HG03108 (cell line): ENCODE measurements around the gene CYSRT1.
A peak's percentile ranks its signal among the peaks of the same experiment; 100 is the strongest.

Experiments
- ATAC-seq: cut with Tn5 transposase; IDR thresholded peaks from one replicate; pipeline ENCODE4 v1.9.1; 2021; ENCODE audit warnings: moderate library complexity; ENCODE audit not compliant: unreplicated experiment

The CYSRT1 gene

GRCh38 chr9:137189297-137190295, 35.4 kb upstream of the CYSRT1 start:
- ATAC-seq, result no peak

GRCh38 chr9:137190315-137190856, 34.6 kb upstream of the CYSRT1 start:
- no peak for ATAC-seq

GRCh38 chr9:137191245-137191644, 33.7 kb upstream of the CYSRT1 start:
- ATAC-seq, result no peak

- no peak for ATAC-seq
These were observed 33.1 kb upstream of the CYSRT1 start for GRCh38 chr9:137191691-137192447.

GRCh38 chr9:137192448-137192780, 32.6 kb upstream of the CYSRT1 start:
- no peak for ATAC-seq

GRCh38 chr9:137192859-137193258, 32.1 kb upstream of the CYSRT1 start:
- no peak for ATAC-seq

GRCh38 chr9:137193771-137194170, 31.2 kb upstream of the CYSRT1 start:
- no peak for ATAC-seq

- ATAC-seq, result no peak
These were observed 30.6 kb upstream of the CYSRT1 start for GRCh38 chr9:137194388-137194787.

- ATAC-seq, result no peak
These were observed 30.1 kb upstream of the CYSRT1 start for GRCh38 chr9:137194909-137195308.

GRCh38 chr9:137195525-137196220, 29.3 kb upstream of the CYSRT1 start:
- ATAC-seq, result no peak

- no peak for ATAC-seq
These were observed 26.7 kb upstream of the CYSRT1 start for GRCh38 chr9:137198051-137198901.

GRCh38 chr9:137198902-137199283, 26.1 kb upstream of the CYSRT1 start:
- ATAC-seq, result no peak

- ATAC-seq, result no peak
These were observed 25.4 kb upstream of the CYSRT1 start for GRCh38 chr9:137199411-137200121.

GRCh38 chr9:137200311-137201204, 24.4 kb upstream of the CYSRT1 start, which contains the start of gene TPRN:
TPRN (minus strand) TSS chr9:137200741; CDS start chr9:137200711, 30 bp downstream.
- peak; percentile 83 for ATAC-seq

GRCh38 chr9:137201205-137201868, 23.6 kb upstream of the CYSRT1 start:
- ATAC-seq, result no peak

GRCh38 chr9:137202966-137203365, 22.0 kb upstream of the CYSRT1 start:
- no peak for ATAC-seq

- ATAC-seq, result no peak
These were observed 20.2 kb upstream of the CYSRT1 start for GRCh38 chr9:137204731-137205125.
